GM18909 (cell line): ENCODE results near the gene DOCK1.

ENCODE experiments used
- ATAC-seq: cut with Tn5 transposase; IDR thresholded peaks from one replicate; pipeline ENCODE4 v1.9.1; 2021; ENCODE audit warnings: mild to moderate bottlenecking; ENCODE audit not compliant: unreplicated experiment, poor library complexity

Gene DOCK1

GRCh38 chr10:127406018-127406550, 500.9 kb downstream of the DOCK1 start:
- ATAC-seq, result no peak

- ATAC-seq, result no peak
Observed at GRCh38 chr10:127407551-127407950, 502.3 kb downstream of the DOCK1 start.

- no peak for ATAC-seq
Observed at GRCh38 chr10:127408112-127408710, 503.0 kb downstream of the DOCK1 start.

GRCh38 chr10:127408733-127409132, 503.5 kb downstream of the DOCK1 start:
- no peak for ATAC-seq

- ATAC-seq, result no peak
Observed at GRCh38 chr10:127410030-127410429, 504.8 kb downstream of the DOCK1 start.

- no peak for ATAC-seq
Observed at GRCh38 chr10:127411062-127411461, 505.8 kb downstream of the DOCK1 start.

GRCh38 chr10:127413326-127413725, 508.1 kb downstream of the DOCK1 start:
- ATAC-seq, result no peak

GRCh38 chr10:127414024-127414423, 508.8 kb downstream of the DOCK1 start:
- no peak for ATAC-seq

- no peak for ATAC-seq
Observed at GRCh38 chr10:127415116-127415515, 509.9 kb downstream of the DOCK1 start.

GRCh38 chr10:127415901-127416581, 510.8 kb downstream of the DOCK1 start:
- no peak for ATAC-seq

- ATAC-seq, result no peak
Observed at GRCh38 chr10:127417031-127417430, 511.8 kb downstream of the DOCK1 start.

- ATAC-seq, result no peak
Observed at GRCh38 chr10:127417686-127418401, 512.6 kb downstream of the DOCK1 start.

GRCh38 chr10:127418536-127419168, 513.4 kb downstream of the DOCK1 start:
- ATAC-seq, result no peak

GRCh38 chr10:127420138-127420684, 515.0 kb downstream of the DOCK1 start:
- no peak for ATAC-seq

GRCh38 chr10:127423218-127423915, 518.1 kb downstream of the DOCK1 start:
- ATAC-seq, result no peak

GRCh38 chr10:127424594-127425264, 519.5 kb downstream of the DOCK1 start:
- no peak for ATAC-seq

GRCh38 chr10:127426746-127427145, 521.5 kb downstream of the DOCK1 start:
- ATAC-seq, result no peak

GRCh38 chr10:127427926-127428325, 522.7 kb downstream of the DOCK1 start:
- no peak for ATAC-seq

- ATAC-seq, result no peak
Observed at GRCh38 chr10:127428385-127428980, 523.3 kb downstream of the DOCK1 start.
